ENCODE results near the gene LAMC3.
"Not testable (repeated sequence)": the region's sequence is repeated elsewhere in the genome, so short reads cannot be mapped to it uniquely, and the experiment has no call there.

LAMC3 gene

GRCh38 chr9:131031005-131031641 is 22.1 kb downstream of the LAMC3 start:
- DNase-seq: no peak

GRCh38 chr9:131031642-131032005 is 22.6 kb downstream of the LAMC3 start:
- no peak for DNase-seq

- no peak for DNase-seq
Observed at GRCh38 chr9:131032384-131032783, 23.4 kb downstream of the LAMC3 start.

GRCh38 chr9:131033269-131034224 is 24.6 kb downstream of the LAMC3 start:
- DNase-seq: no peak

GRCh38 chr9:131034268-131034667 is 25.3 kb downstream of the LAMC3 start:
- DNase-seq: no peak

- DNase-seq: not testable (repeated sequence)
Observed at GRCh38 chr9:131034749-131035148, 25.8 kb downstream of the LAMC3 start.

GRCh38 chr9:131035548-131035947 is 26.6 kb downstream of the LAMC3 start:
- DNase-seq: no peak

- no peak for DNase-seq
Observed at GRCh38 chr9:131036071-131036470, 27.1 kb downstream of the LAMC3 start.

GRCh38 chr9:131036529-131037334 is 27.8 kb downstream of the LAMC3 start:
- no peak for DNase-seq

- DNase-seq: no peak
Observed at GRCh38 chr9:131037335-131038255, 28.6 kb downstream of the LAMC3 start.

GRCh38 chr9:131038256-131039128 is 29.5 kb downstream of the LAMC3 start:
- no peak for DNase-seq

GRCh38 chr9:131039129-131039954 is 30.4 kb downstream of the LAMC3 start:
- DNase-seq: no peak

- DNase-seq: no peak
Observed at GRCh38 chr9:131042666-131043065, 33.7 kb downstream of the LAMC3 start.

GRCh38 chr9:131043087-131043486 is 34.1 kb downstream of the LAMC3 start:
- no peak for DNase-seq

- DNase-seq: no peak
Observed at GRCh38 chr9:131043646-131044045, 34.7 kb downstream of the LAMC3 start.

GRCh38 chr9:131045300-131046092 is 36.5 kb downstream of the LAMC3 start:
- DNase-seq: no peak

- DNase-seq: no peak
Observed at GRCh38 chr9:131046093-131046380, 37.1 kb downstream of the LAMC3 start.

GRCh38 chr9:131046581-131047202 is 37.7 kb downstream of the LAMC3 start:
- peak; percentile 44 for DNase-seq

GRCh38 chr9:131048332-131048731 is 39.4 kb downstream of the LAMC3 start:
- no peak for DNase-seq
